Measurements from ENCODE around the gene SLC3A2. TPM values are rescaled to one million over a fixed set of nuclear protein-coding genes. Genes with fewer than 3 reads are reported as not detected.

The SLC3A2 gene
- total RNA-seq, 3 donors from 2014 or later (not counting 1 experiment from before 2014, with no cell fraction given), result 200 to 235 (median 207) TPM

DNA sequence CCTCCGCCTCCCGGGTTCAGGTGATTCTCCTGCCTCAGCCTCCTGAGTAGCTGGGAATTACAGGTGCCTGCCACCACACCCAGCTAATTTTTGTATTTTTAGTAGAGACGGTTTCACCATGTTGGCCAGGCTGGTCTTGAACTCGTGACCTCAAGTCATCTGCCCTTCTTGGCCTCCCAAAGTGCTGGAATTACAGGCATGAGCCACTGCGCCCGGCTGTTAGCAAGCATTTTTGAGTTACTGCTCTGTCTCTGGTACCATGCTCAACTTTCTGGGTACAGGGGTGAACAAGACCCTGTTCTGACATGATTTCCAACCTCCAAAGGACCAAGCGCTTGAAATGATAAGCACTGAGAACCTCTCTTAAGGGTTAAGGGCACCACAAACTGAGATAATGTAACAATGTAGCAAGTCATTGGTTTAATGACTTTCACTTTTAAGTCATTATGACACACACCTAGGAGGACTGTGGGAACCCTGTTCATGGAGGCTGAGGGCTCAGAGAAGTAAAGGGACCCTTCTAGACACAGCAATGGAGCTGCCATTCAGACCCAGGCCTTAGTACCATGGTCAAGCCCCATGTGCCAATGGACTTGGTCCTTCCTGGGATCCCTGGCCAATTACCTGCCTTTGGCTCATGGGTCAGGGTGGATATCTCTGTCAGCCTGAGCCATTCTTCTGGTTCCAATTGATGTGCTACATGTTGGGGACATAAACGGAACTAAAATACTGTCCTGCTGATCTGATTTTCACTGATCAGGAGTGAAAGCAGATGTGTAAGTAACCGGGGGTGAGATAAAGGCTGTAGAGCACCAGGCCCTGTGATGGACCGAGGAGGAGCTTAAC, 11.6 kb downstream of the SLC3A2 start:
- no peak overlapping the region for H3K27ac ChIP-seq (ENCODE audit: low read length)

DNA sequence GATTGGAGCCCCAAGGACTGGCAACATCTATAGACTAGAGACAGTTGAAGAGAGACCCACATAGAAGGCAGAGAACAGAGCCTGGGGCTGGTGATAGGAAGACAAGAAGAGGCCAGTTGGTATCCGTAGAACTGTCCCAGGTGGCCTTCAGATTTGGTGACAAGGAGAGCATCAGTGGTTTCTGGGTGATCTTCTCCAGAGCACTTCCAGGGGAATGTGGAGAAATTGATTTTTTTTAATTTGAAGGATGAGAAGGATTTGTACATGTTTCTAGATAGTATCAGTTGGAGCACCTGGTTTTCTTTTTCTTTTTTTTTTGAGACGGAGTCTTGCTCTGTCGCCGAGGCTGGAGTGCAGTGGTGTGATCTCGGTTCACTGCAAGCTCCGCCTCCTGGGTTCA, 14.8 kb downstream of the SLC3A2 start:
- H3K9me3 ChIP-seq (ENCODE audit: control insufficient read depth, insufficient read depth, low read length), result no peaks in the 10 kb centered on the region
- TF ChIP-seq, protein P1, sequence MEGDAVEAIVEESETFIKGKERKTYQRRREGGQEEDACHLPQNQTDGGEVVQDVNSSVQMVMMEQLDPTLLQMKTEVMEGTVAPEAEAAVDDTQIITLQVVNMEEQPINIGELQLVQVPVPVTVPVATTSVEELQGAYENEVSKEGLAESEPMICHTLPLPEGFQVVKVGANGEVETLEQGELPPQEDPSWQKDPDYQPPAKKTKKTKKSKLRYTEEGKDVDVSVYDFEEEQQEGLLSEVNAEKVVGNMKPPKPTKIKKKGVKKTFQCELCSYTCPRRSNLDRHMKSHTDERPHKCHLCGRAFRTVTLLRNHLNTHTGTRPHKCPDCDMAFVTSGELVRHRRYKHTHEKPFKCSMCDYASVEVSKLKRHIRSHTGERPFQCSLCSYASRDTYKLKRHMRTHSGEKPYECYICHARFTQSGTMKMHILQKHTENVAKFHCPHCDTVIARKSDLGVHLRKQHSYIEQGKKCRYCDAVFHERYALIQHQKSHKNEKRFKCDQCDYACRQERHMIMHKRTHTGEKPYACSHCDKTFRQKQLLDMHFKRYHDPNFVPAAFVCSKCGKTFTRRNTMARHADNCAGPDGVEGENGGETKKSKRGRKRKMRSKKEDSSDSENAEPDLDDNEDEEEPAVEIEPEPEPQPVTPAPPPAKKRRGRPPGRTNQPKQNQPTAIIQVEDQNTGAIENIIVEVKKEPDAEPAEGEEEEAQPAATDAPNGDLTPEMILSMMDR (IDR thresholded peaks at IDR 0.05), result no peak
- no peaks in the 10 kb centered on the region for H3K4me1 Mint-ChIP-seq
- H3K27ac Mint-ChIP-seq, result no peak overlapping the region
- intact Hi-C loops (cut with micrococcal nuclease), result no loop called here
- H3K27me3 Mint-ChIP-seq (ENCODE audit: low read depth in 2 of 2), result peaks cover 15 to 16% of the 10 kb centered on the region in 2 donors
- H3K27me3 ChIP-seq (ENCODE audit: control insufficient read depth, insufficient read depth, low read length), result no peaks in the 10 kb centered on the region
- DNase-seq, result no peak
- no peak overlapping the region for H3K27ac ChIP-seq (ENCODE audit: low read length)
- H3K36me3 ChIP-seq (ENCODE audit: control insufficient read depth, insufficient read depth, low read length), result no peaks in the 10 kb centered on the region
- ATAC-seq, result no peak
- no peak overlapping the region for H3K4me3 ChIP-seq (ENCODE audit: low read length)
- no peaks in the 10 kb centered on the region for H3K9me3 Mint-ChIP-seq
- WGBS (ENCODE audit: insufficient coverage), result 82% methylated on average over 6 of the region's 6 CpGs
- no peaks in the 10 kb centered on the region for H3K4me1 ChIP-seq (ENCODE audit: control insufficient read depth, insufficient read depth, low read length)
- no peaks in the 10 kb centered on the region for H3K36me3 Mint-ChIP-seq
- H3K4me3 Mint-ChIP-seq, result no peak overlapping the region

More for the DNA sequence above, 11.6 kb downstream of the SLC3A2 start:
- WGBS (ENCODE audit: insufficient coverage), result 95% methylated on average over 10 of the region's 10 CpGs
- H3K4me1 ChIP-seq (ENCODE audit: control insufficient read depth, insufficient read depth, low read length), result no peaks in the 10 kb centered on the region
- peak in 1 of 3 donors; percentile 41 for ATAC-seq
- TF ChIP-seq, protein P1 (IDR thresholded peaks at IDR 0.05), result no peak
- H3K27me3 ChIP-seq (ENCODE audit: control insufficient read depth, insufficient read depth, low read length), result no peaks in the 10 kb centered on the region
- H3K9me3 Mint-ChIP-seq, result no peaks in the 10 kb centered on the region
- H3K36me3 ChIP-seq (ENCODE audit: control insufficient read depth, insufficient read depth, low read length), result peaks cover 18% of the 10 kb centered on the region
- H3K36me3 Mint-ChIP-seq, result peaks cover 12% of the 10 kb centered on the region
- peaks cover 4 to 6% of the 10 kb centered on the region in 2 donors for H3K27me3 Mint-ChIP-seq (ENCODE audit: low read depth in 2 of 2)
- DNase-seq, result no peak
- no peaks in the 10 kb centered on the region for H3K9me3 ChIP-seq (ENCODE audit: control insufficient read depth, insufficient read depth, low read length)
- no peak overlapping the region for H3K4me3 Mint-ChIP-seq
- H3K27ac Mint-ChIP-seq, result no peak overlapping the region
- intact Hi-C loops (cut with micrococcal nuclease), result no loop called here
- H3K4me1 Mint-ChIP-seq, result peaks cover 5 to 7% of the 10 kb centered on the region in 2 donors
- H3K4me3 ChIP-seq (ENCODE audit: low read length), result no peak overlapping the region

DNA sequence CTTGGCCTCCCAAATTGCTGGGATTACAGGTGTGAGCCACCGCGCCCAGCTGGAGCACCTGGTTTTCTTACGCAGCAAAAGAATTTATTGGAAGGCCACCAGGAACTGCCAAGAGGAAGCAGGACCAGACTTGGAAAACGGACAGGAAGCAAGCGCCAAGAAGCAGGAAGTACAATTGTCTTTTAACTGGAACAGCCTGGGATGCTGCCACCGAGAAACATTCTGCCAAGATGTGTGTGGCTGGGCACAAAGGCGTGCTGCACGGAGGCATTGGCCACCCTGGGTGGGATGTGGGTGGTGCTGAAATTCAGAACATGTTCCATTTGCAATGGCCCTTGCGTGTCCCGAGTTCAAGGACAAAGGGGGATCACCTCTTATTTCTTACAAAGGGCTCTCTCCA, 15.4 kb downstream of the SLC3A2 start:
- Histone ChIP-seq H3K36me3 (ENCODE audit: control insufficient read depth, insufficient read depth, low read length) (no peaks in the 10 kb centered on the region), H3K27me3 (ENCODE audit: control insufficient read depth, insufficient read depth, low read length) (no peaks in the 10 kb centered on the region), H3K9me3 (ENCODE audit: control insufficient read depth, insufficient read depth, low read length) (no peaks in the 10 kb centered on the region), H3K4me1 (ENCODE audit: control insufficient read depth, insufficient read depth, low read length) (no peaks in the 10 kb centered on the region), H3K4me3 (ENCODE audit: low read length) (no peak overlapping the region), H3K27ac (ENCODE audit: low read length) (no peak overlapping the region)
- H3K27ac Mint-ChIP-seq, result no peak overlapping the region
- H3K36me3 Mint-ChIP-seq, result no peaks in the 10 kb centered on the region
- intact Hi-C loops (cut with micrococcal nuclease), result no loop called here
- WGBS (ENCODE audit: insufficient coverage), result 60% methylated on average over 8 of the region's 10 CpGs
- H3K4me3 Mint-ChIP-seq, result no peak overlapping the region
- TF ChIP-seq, protein P1 (IDR thresholded peaks at IDR 0.05), result no peak
- no peaks in the 10 kb centered on the region for H3K4me1 Mint-ChIP-seq
- peaks cover 16 to 17% of the 10 kb centered on the region in 2 donors for H3K27me3 Mint-ChIP-seq (ENCODE audit: low read depth in 2 of 2)
- no peak for DNase-seq
- no peak for ATAC-seq
- H3K9me3 Mint-ChIP-seq, result no peaks in the 10 kb centered on the region

Data from natural killer cell (primary cell).